Mammary epithelial cell (primary cell): ENCODE results near the gene PPA2.

Experiments
- EZH2 ChIP-seq: IDR thresholded peaks from 2 replicates; pipeline ENCODE4 v1.6.1; 2012; ENCODE audit warnings: low read length, inconsistent platforms, borderline replicate concordance
- TF ChIP-seq, protein P1 (sequence below), 2 donors: IDR thresholded peaks in 1 of 2; conservative IDR thresholded peaks in 1 of 2; 2 replicates each; pipeline ENCODE4 v1.5.1; 2011 to 2012; ENCODE audit warnings: inconsistent platforms in 2 of 2, low read length in 2 of 2, mild to moderate bottlenecking in 2 of 2, control low read depth in 1 of 2, low read depth in 1 of 2; ENCODE audit not compliant: insufficient read depth in 1 of 2; ENCODE audit errors: extremely low read depth in 1 of 2

DNA sequence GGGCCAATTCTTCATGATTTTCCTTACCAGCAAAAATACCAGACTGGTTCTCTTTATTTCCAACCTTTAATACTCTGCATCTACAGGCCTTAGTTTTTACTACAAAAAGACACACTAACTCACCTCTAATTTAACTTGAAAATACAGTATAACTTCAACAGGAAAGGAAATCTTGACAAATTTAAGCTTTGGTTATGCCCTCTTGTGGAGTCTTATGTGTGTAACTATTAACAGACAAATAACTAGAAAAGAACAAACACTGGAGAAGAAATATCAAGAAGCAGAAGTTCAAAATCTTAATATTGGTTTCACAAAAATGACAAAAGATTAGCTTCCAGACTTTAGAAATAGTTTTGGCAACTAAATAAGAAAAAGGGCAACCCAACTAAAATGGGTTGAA is 33.0 kb downstream of the PPA2 start:
- TF ChIP-seq, protein P1, sequence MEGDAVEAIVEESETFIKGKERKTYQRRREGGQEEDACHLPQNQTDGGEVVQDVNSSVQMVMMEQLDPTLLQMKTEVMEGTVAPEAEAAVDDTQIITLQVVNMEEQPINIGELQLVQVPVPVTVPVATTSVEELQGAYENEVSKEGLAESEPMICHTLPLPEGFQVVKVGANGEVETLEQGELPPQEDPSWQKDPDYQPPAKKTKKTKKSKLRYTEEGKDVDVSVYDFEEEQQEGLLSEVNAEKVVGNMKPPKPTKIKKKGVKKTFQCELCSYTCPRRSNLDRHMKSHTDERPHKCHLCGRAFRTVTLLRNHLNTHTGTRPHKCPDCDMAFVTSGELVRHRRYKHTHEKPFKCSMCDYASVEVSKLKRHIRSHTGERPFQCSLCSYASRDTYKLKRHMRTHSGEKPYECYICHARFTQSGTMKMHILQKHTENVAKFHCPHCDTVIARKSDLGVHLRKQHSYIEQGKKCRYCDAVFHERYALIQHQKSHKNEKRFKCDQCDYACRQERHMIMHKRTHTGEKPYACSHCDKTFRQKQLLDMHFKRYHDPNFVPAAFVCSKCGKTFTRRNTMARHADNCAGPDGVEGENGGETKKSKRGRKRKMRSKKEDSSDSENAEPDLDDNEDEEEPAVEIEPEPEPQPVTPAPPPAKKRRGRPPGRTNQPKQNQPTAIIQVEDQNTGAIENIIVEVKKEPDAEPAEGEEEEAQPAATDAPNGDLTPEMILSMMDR (conservative IDR thresholded peaks at IDR 0.05 in 1 of 2, IDR thresholded peaks at IDR 0.05 in 1 of 2; ENCODE audit: extremely low read depth in 1 of 2, insufficient read depth in 1 of 2, low read depth in 1 of 2, low read length in 2 of 2): no peak
- no peak for TF ChIP-seq EZH2
